Uterus (tissue), 2 donors: ENCODE measurements around the gene AJAP1.

Source experiments
- CTCF ChIP-seq, 4 experiments: fragments of 200-600 bp in 2 of 4; fragments of 450-650 bp in 2 of 4; sonication (generic) in 2 of 4; IDR thresholded peaks; one replicate each; pipeline ENCODE4 v1.5.1; 2016 to 2019; ENCODE audit warnings: antibody characterized with exemption in 4 of 4, mild to moderate bottlenecking in 2 of 4, moderate library complexity in 1 of 4
- POLR2A ChIP-seq, 2 donors: fragments of 450-650 bp; IDR thresholded peaks; one replicate each; pipeline ENCODE4 v1.6.1; 2016; ENCODE audit warnings: antibody characterized with exemption in 2 of 2, mild to moderate bottlenecking in 1 of 2, moderate library complexity in 1 of 2

DNA sequence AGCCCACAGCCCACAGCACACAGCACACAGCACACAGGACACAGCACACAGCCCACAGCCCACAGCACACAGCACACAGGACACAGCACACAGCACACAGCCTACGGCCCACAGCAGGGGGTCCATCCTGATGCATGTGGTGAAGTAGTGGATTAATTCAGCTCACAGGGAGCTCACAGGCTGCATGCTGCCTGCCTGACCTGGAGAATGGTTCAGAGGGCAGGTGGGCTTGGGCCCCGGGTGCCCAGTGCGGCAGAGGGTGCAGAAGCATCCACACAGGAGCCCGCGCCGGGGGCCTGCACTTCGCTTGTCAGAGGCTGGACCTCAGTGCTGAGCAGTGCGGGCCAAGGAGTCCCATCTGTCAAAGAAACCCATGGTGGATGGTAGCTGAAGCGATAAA is 21.1 kb upstream of the AJAP1 start:
- TF ChIP-seq CTCF (IDR thresholded peaks at IDR 0.05) (no peak), POLR2A (IDR thresholded peaks at IDR 0.05) (no peak)
